Measurements from ENCODE around the gene SPA17.

The SPA17 gene

GRCh38 chr11:124673333-124674167 is at the start of gene SPA17, which contains the start of gene SIAE:
Gene SPA17, plus strand, starts transcription at chr11:124673904. Its CDS starts 1,361 bp downstream, at chr11:124675265.
Gene SIAE, minus strand, starts transcription at chr11:124673739. Its CDS starts 31 bp downstream, at chr11:124673708.
- peak; percentile 55 for DNase-seq (ENCODE audit: low read depth)

DNA sequence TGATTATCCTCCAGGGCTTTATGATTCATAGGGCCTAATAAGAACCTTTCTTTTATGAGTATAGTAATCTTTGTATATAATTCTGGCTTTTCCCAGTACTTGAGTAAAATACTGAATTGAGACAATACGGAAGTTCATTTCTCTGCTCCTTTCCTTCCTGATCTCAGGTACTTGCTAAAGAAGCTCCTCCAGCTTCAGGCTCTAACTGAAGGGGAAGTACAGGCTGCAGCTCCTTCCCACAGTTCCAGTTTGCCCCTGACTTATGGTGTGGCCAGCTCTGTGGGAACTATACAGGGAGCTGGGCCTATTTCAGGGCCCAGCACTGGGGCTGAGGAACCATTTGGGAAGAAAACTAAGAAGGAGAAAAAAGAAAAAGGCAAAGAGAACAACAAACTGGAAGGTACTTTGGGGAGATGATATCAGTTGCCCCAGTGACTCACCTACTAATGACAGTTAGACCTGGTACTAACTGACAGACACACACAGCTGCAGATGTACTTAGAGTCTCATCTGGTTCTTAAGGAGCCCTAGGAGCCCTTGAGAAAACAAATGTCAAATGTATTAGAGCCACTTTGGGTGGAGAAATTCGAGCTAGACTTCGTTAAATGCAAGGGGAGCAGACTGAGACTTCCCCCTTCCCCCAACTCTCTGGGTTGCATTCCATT is 48.1 kb upstream of the SPA17 start:
- no peak for DNase-seq (ENCODE audit: low read depth)

GRCh38 chr11:124627546-124627945 is 46.2 kb upstream of the SPA17 start:
- no peak for DNase-seq (ENCODE audit: low read depth)

DNA sequence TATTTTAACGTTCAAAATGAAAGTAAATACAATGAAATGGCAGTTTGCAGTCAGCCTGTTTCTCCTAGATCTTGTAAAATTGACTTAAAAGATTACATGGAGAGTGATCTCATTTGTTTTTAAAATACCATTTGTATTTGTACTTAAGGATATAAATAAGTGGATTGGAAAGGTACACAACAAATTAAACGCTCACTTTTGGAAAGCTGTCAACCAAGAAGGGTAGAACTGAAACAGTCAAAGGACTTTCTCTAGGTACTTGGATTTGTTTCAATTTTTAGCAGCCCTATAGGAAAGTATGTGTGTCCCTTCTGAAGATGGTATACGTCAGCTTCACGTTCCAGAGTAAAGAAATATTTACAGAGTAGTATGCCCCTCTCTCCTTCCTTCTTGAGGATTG is 43.7 kb upstream of the SPA17 start:
- no peak for DNase-seq (ENCODE audit: low read depth)

DNA sequence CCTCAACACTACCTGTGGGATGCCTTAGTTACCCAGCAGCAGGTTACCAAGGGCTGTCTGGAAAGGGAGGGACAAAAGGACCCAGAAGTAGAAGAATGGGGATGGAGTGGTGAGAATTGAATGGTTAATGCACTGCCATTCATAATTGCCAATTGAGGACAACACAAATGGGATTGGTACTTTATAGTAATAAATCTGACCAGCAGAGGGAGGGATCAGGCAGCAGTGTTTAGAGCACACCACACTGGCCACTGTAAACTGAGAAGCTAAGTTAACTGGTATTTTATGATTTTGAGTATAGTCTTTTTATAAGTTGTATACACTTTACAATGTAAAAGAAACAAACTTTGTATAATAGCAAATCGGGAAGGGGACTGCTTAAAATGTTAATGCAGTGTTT is 40.3 kb upstream of the SPA17 start:
- no peak for DNase-seq (ENCODE audit: low read depth)

- no peak for DNase-seq (ENCODE audit: low read depth)
Observed at GRCh38 chr11:124635932-124636331, 37.8 kb upstream of the SPA17 start.

- no peak for DNase-seq (ENCODE audit: low read depth)
Observed at GRCh38 chr11:124638500-124638899, 35.2 kb upstream of the SPA17 start.

- no peak for DNase-seq (ENCODE audit: low read depth)
Observed at GRCh38 chr11:124639186-124639585, 34.5 kb upstream of the SPA17 start.

DNA sequence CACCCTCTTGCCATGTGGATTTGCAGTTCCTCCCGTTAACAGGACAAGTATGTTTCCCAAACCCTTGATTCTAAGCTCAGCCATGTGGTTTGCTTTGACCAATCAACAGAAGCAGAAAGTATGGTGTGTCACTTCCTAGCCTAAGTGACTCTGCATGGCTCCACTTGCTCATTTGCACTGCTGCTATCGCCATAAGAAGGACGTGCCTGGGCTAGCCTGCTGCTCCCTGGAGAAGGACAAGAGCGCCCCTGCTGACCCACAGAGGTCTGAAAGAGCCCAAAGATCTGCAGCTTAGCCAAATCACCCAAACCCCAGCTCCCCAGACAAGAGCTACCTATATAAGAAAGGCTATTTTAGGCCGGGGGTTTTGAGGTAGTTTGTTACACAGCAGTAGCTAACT is 33.0 kb upstream of the SPA17 start:
- no peak for DNase-seq (ENCODE audit: low read depth)

GRCh38 chr11:124642628-124643027 is 31.1 kb upstream of the SPA17 start:
- DNase-seq (ENCODE audit: low read depth): no peak

GRCh38 chr11:124643042-124643604 is 30.6 kb upstream of the SPA17 start:
- no peak for DNase-seq (ENCODE audit: low read depth)

DNA sequence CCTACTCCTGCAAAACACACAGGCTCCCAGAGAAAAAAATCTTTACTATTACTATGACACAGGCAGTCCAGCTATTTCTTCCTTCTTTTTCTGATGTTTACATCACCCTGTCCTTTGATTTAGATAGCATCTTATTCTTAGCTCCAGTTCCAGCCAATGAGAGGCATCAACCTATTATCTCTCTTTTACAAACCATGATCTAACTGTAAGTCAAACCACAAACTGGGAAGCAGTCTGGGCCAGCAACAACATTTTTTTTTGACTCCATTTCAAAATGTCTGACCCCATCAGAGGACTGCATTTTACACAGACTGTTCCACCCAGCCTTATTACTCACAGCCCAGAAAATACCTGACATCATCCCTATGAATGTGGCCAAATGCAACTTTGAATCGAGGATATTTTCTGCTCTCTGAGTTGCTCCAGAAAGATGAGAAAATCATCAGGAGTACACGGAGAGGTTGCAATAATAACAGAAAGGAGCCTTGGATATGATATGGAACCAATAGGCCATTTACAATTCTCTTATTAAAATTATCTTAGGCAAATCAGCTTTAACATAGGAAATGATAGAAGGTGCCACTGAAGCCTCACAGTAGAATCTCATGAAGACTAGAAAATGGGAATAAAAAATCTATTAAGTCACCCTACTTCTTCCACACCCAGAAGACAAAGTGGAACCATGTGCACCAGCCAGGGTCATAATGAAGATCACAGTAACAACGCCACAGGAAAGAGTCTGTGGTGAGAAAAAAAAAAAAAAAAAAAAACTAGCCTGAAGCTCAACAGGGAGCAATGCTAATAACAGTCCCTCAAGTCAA is 29.9 kb upstream of the SPA17 start:
- no peak for DNase-seq (ENCODE audit: low read depth)

DNA sequence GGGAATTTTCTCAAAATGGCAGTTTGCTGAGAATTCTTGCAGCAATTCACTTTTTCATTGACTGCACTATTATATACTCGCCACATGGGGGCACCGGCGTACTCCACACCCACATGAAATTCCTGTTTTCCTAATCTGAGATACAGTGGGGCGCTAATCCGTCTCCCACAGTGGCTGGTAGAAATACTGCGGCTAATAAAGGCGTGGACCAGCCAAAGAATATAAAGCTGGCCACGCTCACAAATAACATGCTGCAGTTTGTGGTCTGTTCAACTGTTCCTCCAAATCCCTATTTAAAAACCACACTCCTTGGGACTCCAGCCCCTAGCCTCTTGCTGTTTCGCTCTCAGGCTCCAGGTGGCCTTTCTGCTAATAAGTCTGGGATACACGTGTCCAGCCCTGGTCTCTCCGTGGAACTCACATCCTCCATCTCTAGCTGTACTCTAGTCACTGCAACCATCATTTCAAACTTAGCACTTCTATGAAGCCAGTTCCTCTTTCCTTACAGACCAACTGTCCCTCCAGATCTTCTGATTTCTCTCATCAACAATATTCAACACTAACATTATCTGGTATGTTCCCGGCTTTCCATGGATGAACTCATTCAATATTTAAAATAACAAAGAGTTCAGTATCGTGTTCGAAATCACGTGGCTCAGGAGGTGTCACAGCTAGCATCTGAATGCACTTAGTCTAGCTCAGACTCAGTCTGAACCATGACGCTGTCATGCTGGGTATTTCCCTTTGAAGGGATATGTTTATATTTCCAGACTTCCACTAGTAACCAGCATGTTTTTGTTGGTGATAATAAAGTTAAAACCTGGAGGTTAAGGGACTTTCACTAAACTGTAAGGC is 29.1 kb upstream of the SPA17 start:
- no peak for DNase-seq (ENCODE audit: low read depth)

- no peak for DNase-seq (ENCODE audit: low read depth)
Observed at GRCh38 chr11:124646148-124646547, 27.6 kb upstream of the SPA17 start.

DNA sequence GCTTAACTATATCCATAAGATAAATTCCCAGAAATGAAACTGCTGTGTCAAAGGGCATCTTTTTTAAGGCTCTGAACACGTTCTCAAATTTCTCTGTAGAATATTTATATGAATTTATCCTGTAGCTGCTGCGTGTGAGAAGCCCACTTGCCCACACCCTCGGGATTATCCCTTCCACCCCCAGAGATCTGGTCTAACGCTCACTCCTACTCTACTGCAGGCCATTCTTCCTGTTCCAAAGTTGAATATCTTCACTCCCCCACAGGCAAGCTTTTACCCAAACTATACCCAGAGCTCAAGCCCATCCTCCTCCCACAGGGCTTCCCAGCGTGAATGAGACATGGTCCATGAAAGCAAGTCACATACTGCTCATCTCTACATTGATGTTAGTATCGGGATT is 25.1 kb upstream of the SPA17 start:
- DNase-seq (ENCODE audit: low read depth): no peak

DNA sequence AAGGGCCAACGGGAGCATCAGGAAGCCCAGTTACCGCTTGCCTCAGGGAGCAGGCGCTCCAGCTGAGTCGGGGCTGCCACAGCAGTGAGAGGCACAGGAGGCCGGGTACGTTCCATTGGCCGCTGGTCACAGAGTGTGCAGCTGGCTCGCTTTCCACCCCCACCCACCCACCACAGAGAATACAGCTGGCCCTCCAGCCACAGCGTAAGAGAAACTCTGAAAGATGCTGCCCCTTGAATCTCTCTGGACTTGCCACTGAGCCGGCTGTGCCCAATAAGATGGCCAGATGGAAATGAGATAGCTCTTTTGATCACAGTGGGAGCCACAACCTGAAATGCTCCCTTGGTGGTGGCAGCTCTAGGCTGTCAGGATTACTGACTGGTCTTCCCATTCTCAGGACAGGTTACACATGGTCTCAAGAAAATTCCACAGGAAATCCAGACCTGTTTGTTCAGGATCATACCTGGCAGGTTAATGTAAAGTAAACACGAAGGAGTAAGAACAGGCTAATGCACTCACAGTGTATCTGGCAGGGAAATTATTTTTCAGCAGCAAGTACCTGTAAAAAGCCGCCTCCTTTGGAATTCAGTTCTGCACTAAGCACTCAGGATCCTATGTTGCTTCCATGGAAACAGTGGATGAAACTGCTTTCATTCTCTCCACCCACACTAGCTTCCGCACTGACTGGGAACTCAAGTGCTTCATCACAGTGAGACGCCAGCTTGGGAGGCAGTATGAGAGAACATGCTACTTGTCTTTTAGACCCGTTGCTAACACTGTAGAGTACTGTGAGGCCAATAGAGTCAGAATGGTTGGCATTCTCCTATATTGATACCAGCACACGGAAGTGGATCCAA is 16.7 kb upstream of the SPA17 start:
- no peak for DNase-seq (ENCODE audit: low read depth)

DNA sequence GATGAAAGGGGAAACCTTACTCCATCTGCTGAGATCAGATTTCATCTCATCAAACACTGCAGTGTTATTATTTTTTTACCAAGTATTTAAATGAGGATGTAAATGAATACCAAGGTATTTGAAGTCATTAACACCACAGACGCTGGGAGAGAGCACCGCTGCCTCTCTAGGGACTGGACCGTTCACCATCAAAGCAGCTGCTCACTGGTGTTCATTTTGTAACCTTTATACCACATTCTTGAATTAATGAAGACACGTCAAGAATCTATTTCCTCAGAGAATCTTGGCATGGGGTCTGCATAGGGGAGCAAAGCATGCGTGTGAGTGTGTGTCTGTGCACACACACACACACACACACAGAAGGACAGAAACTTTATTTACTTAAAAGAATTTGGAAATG is 15.8 kb upstream of the SPA17 start:
- DNase-seq (ENCODE audit: low read depth): no peak

GRCh38 chr11:124658501-124658900 is 15.2 kb upstream of the SPA17 start:
- no peak for DNase-seq (ENCODE audit: low read depth)

GRCh38 chr11:124658986-124659385 is 14.7 kb upstream of the SPA17 start:
- no peak for DNase-seq (ENCODE audit: low read depth)

- no peak for DNase-seq (ENCODE audit: low read depth)
Observed at GRCh38 chr11:124661553-124661952, 12.2 kb upstream of the SPA17 start.
